Measurements from ENCODE around the gene RYR2. TPM values are rescaled to one million over a fixed set of nuclear protein-coding genes. Genes with fewer than 3 reads are reported as not detected.

The RYR2 gene
- polyA plus RNA-seq, 1 of the 3 experiments (the other 2 are of a cell fraction): under 0.01 TPM

- Histone ChIP-seq H3K4me2 (no peak overlapping the region), H3K9me3 (no peaks in the 10 kb centered on the region), H3K79me2 (ENCODE audit: insufficient read depth) (no peaks in the 10 kb centered on the region), H2AFZ (ENCODE audit: low read depth) (no peak overlapping the region), H3K4me1 (ENCODE audit: control insufficient read depth in 1 of 2, insufficient read depth in 2 of 2, low read depth in 1 of 2, low read length in 1 of 2) (peaks cover 0 to 7% of the 10 kb centered on the region in 2 experiments; a peak in 2 of 4 replicates), H3K4me3 (ENCODE audit: low read depth in 2 of 2, low read length in 1 of 2) (no peak overlapping the region), H3K27me3 (ENCODE audit: insufficient read depth) (no peaks in the 10 kb centered on the region), H3K9ac (no peak overlapping the region), H3K36me3 (replicated peaks in 1 of 2; ENCODE audit: control insufficient read depth in 1 of 2, insufficient read depth in 2 of 2, low read length in 1 of 2) (no peaks in the 10 kb centered on the region), H3F3A (replicated peaks; ENCODE audit: insufficient read depth) (no peaks in the 10 kb centered on the region), H3K27ac (ENCODE audit: low read depth in 2 of 2, low read length in 1 of 2) (no peak overlapping the region), H3K9me2 (no peaks in the 10 kb centered on the region), H4K20me1 (ENCODE audit: insufficient read depth) (no peaks in the 10 kb centered on the region)
- no peak for DNase-seq
- POLR2A ChIA-PET: no interaction called here
- TF ChIP-seq FOXM1 (IDR thresholded peaks at IDR 0.05; ENCODE audit: low read depth) (no peak), PBX3 (IDR thresholded peaks at IDR 0.05) (no peak), POLR2AphosphoS5 (IDR thresholded peaks at IDR 0.05; ENCODE audit: low read depth, low read length) (no peak), GABPA (IDR thresholded peaks at IDR 0.05; ENCODE audit: low read depth) (no peak), GATA2 (CRISPR knock-in tag; IDR thresholded peaks at IDR 0.05) (no peak), RFX5 (IDR thresholded peaks at IDR 0.05; ENCODE audit: low read length) (no peak), MAX (IDR thresholded peaks at IDR 0.05; ENCODE audit: low read depth) (no peak), RAD21 (IDR thresholded peaks at IDR 0.05; ENCODE audit: low read length) (no peak), RCOR1 (IDR thresholded peaks at IDR 0.05; ENCODE audit: low read length) (no peak), TCF12 (IDR thresholded peaks at IDR 0.05) (no peak), EZH2phosphoT487 (IDR thresholded peaks at IDR 0.05; ENCODE audit: borderline replicate concordance, low read depth) (no peak), REST (IDR thresholded peaks at IDR 0.05; ENCODE audit: low read depth, low read length) (no peak), FOXJ3 (CRISPR knock-in tag; IDR thresholded peaks at IDR 0.05) (no peak), EP300 (IDR thresholded peaks at IDR 0.05; ENCODE audit: borderline replicate concordance in 1 of 2, low read depth in 1 of 2, low read length in 1 of 2) (no peak), SMC3 (IDR thresholded peaks at IDR 0.05; ENCODE audit: low read depth, low read length) (no peak)
- CTCF ChIA-PET: no interaction called here
- 42% methylated on average over 2 of the region's 2 CpGs for WGBS (ENCODE audit: low lambda C conversion rate)
Observed at GRCh38 chr1:237180256-237180655, 138.3 kb downstream of the RYR2 start.

Measured in SK-N-SH (cell line).